ENCODE measurements around the gene TASP1. TPM values are rescaled to one million over a fixed set of nuclear protein-coding genes. Genes with fewer than 3 reads are reported as not detected.

The TASP1 gene
- total RNA-seq, 1 donor: 9.4 TPM

DNA sequence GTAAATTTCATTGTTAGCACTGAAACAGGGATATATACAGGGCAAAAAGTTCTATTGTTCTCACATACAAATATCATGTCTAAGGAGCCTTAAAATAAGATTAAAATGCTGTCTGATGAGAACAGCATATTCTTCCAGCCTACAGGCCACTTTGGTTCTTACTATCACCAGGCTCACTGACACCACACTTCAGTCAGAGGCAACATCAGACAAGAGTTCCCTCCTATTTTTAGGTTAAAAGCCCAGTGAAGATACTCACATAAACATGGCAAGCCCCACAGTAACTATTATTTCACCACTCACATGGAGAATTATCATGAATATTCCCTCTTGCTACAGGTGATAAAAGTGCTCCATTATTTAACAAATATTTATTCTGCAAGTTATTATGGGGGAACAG is 241.9 kb downstream of the TASP1 start:
- no peak for DNase-seq (ENCODE audit: insufficient read length, low spot score, missing footprints)
- Histone ChIP-seq H3K27ac (ENCODE audit: low read depth, low read length) (peak overlapping the region; percentile 2), H3K4me1 (ENCODE audit: insufficient read depth, low read length) (peaks cover 21% of the 10 kb centered on the region), H3K36me3 (ENCODE audit: insufficient read depth, low read length) (no peaks in the 10 kb centered on the region), H3K4me2 (ENCODE audit: insufficient read depth, low read length) (no peak overlapping the region), H2AFZ (ENCODE audit: low read length) (no peak overlapping the region), H4K20me1 (ENCODE audit: insufficient read depth, low read length) (no peaks in the 10 kb centered on the region), H3K79me2 (ENCODE audit: insufficient read depth, low read length) (no peaks in the 10 kb centered on the region), H3K27me3 (ENCODE audit: insufficient read depth, low read length) (no peaks in the 10 kb centered on the region), H3K9me3 (ENCODE audit: low read depth, low read length) (no peaks in the 10 kb centered on the region), H3K4me3 (ENCODE audit: insufficient read depth, low read length) (no peak overlapping the region)
- TF ChIP-seq, protein P1, sequence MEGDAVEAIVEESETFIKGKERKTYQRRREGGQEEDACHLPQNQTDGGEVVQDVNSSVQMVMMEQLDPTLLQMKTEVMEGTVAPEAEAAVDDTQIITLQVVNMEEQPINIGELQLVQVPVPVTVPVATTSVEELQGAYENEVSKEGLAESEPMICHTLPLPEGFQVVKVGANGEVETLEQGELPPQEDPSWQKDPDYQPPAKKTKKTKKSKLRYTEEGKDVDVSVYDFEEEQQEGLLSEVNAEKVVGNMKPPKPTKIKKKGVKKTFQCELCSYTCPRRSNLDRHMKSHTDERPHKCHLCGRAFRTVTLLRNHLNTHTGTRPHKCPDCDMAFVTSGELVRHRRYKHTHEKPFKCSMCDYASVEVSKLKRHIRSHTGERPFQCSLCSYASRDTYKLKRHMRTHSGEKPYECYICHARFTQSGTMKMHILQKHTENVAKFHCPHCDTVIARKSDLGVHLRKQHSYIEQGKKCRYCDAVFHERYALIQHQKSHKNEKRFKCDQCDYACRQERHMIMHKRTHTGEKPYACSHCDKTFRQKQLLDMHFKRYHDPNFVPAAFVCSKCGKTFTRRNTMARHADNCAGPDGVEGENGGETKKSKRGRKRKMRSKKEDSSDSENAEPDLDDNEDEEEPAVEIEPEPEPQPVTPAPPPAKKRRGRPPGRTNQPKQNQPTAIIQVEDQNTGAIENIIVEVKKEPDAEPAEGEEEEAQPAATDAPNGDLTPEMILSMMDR (IDR thresholded peaks at IDR 0.05; ENCODE audit: extremely low read depth, low read depth, low read length): no peak

DNA sequence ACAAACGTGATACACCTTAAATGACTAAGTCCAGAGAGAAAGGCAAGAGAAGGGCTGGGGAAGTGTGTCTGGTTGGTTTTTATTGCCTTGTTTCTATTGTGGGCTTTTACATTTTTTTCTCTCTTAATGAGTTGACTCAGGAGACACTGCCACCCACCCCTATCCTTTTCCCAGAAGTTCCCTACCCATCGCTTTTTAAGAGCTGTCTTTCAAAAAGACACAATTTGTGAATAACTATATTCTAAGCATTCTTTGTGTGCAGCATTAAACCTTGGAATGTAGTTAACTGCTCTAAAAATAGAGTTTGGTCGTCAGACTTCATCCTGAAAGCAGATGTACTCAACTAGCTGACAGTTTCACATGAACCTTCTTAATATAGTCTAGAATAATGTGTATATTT is 242.7 kb downstream of the TASP1 start:
- no peaks in the 10 kb centered on the region for H3K27me3 ChIP-seq (ENCODE audit: insufficient read depth, low read length)
- H4K20me1 ChIP-seq (ENCODE audit: insufficient read depth, low read length): no peaks in the 10 kb centered on the region
- no peaks in the 10 kb centered on the region for H3K79me2 ChIP-seq (ENCODE audit: insufficient read depth, low read length)
- TF ChIP-seq, protein P1 (IDR thresholded peaks at IDR 0.05; ENCODE audit: extremely low read depth, low read depth, low read length): no peak
- H3K9me3 ChIP-seq (ENCODE audit: low read depth, low read length): no peaks in the 10 kb centered on the region
- peaks cover 21% of the 10 kb centered on the region for H3K4me1 ChIP-seq (ENCODE audit: insufficient read depth, low read length)
- H3K4me2 ChIP-seq (ENCODE audit: insufficient read depth, low read length): peak overlapping the region; percentile 1
- H3K36me3 ChIP-seq (ENCODE audit: insufficient read depth, low read length): no peaks in the 10 kb centered on the region
- no peak overlapping the region for H3K4me3 ChIP-seq (ENCODE audit: insufficient read depth, low read length)
- peak overlapping the region; percentile 2 for H3K27ac ChIP-seq (ENCODE audit: low read depth, low read length)
- no peak overlapping the region for H2AFZ ChIP-seq (ENCODE audit: low read length)
- DNase-seq (ENCODE audit: insufficient read length, low spot score, missing footprints): peak; percentile 83

DNA sequence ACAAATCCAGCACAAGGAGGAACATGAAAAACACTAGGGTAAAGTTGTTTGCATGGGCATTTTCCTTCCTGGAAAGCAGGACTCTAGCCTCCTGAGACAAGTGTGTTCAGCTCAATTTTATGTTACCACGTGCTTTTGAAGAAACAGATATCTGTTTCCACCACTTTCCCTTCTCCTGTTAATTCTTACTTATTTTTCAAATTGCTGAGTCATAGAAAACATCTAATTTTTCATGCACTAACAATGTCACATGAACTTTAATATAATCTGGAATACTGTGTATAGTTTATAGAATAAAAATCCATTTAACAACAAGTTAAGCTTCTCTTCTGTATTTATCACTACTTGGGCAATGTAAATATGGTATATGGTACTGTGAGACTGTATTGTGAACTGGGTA is 243.5 kb downstream of the TASP1 start:
- H2AFZ ChIP-seq (ENCODE audit: low read length): no peak overlapping the region
- peaks cover 21% of the 10 kb centered on the region for H3K4me1 ChIP-seq (ENCODE audit: insufficient read depth, low read length)
- H3K4me3 ChIP-seq (ENCODE audit: insufficient read depth, low read length): no peak overlapping the region
- no peak overlapping the region for H3K4me2 ChIP-seq (ENCODE audit: insufficient read depth, low read length)
- no peak for DNase-seq (ENCODE audit: insufficient read length, low spot score, missing footprints)
- H3K36me3 ChIP-seq (ENCODE audit: insufficient read depth, low read length): no peaks in the 10 kb centered on the region
- H3K79me2 ChIP-seq (ENCODE audit: insufficient read depth, low read length): no peaks in the 10 kb centered on the region
- H3K27me3 ChIP-seq (ENCODE audit: insufficient read depth, low read length): no peaks in the 10 kb centered on the region
- TF ChIP-seq, protein P1 (IDR thresholded peaks at IDR 0.05; ENCODE audit: extremely low read depth, low read depth, low read length): no peak
- H3K9me3 ChIP-seq (ENCODE audit: low read depth, low read length): no peaks in the 10 kb centered on the region
- H3K27ac ChIP-seq (ENCODE audit: low read depth, low read length): no peak overlapping the region
- no peaks in the 10 kb centered on the region for H4K20me1 ChIP-seq (ENCODE audit: insufficient read depth, low read length)

DNA sequence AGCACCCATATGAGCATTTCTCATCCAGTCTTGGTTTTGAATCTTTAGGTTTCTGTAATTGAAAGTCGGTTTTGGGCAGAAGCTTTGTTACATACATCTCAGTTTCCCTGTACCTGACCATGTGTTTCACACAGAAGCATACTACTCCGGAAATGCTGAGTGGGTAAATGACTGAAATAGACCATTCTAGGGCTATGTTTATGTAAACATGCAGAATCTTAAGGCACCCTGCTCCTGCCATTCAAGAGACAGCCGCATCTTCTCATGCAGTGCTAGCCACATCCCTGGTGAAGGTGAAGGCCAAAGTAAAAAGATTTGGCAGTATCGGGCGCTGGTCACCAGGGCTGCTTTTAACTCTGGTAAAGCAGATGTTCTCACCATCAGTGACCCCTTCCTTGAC is 246.3 kb downstream of the TASP1 start:
- Histone ChIP-seq H3K9me3 (ENCODE audit: low read depth, low read length) (no peaks in the 10 kb centered on the region), H3K4me1 (ENCODE audit: insufficient read depth, low read length) (peaks cover 17% of the 10 kb centered on the region), H3K27ac (ENCODE audit: low read depth, low read length) (no peak overlapping the region), H3K36me3 (ENCODE audit: insufficient read depth, low read length) (no peaks in the 10 kb centered on the region), H3K79me2 (ENCODE audit: insufficient read depth, low read length) (no peaks in the 10 kb centered on the region), H3K4me3 (ENCODE audit: insufficient read depth, low read length) (no peak overlapping the region), H2AFZ (ENCODE audit: low read length) (no peak overlapping the region), H3K4me2 (ENCODE audit: insufficient read depth, low read length) (no peak overlapping the region), H3K27me3 (ENCODE audit: insufficient read depth, low read length) (no peaks in the 10 kb centered on the region), H4K20me1 (ENCODE audit: insufficient read depth, low read length) (no peaks in the 10 kb centered on the region)
- TF ChIP-seq, protein P1 (IDR thresholded peaks at IDR 0.05; ENCODE audit: extremely low read depth, low read depth, low read length): no peak
- no peak for DNase-seq (ENCODE audit: insufficient read length, low spot score, missing footprints)

Data from osteoblast (primary cell).